ENCODE results near the gene SPIB.

The SPIB gene

GRCh38 chr19:50392759-50393158 lies 26.0 kb upstream of the SPIB start:
- no peak for DNase-seq

- DNase-seq: no peak
Measured at GRCh38 chr19:50393589-50393988, 25.1 kb upstream of the SPIB start.

GRCh38 chr19:50394017-50394416 lies 24.7 kb upstream of the SPIB start:
- DNase-seq: no peak

- no peak for DNase-seq
Measured at GRCh38 chr19:50398675-50399367, 19.9 kb upstream of the SPIB start.

GRCh38 chr19:50399368-50399745 lies 19.4 kb upstream of the SPIB start:
- DNase-seq: no peak

GRCh38 chr19:50401605-50402450 lies 16.9 kb upstream of the SPIB start:
- DNase-seq: no peak

GRCh38 chr19:50402544-50403301 lies 16.0 kb upstream of the SPIB start:
- no peak for DNase-seq

GRCh38 chr19:50406156-50406820 lies 12.4 kb upstream of the SPIB start:
- no peak for DNase-seq

GRCh38 chr19:50406829-50407228 lies 11.9 kb upstream of the SPIB start:
- DNase-seq: no peak

- no peak for DNase-seq
Measured at GRCh38 chr19:50409347-50409746, 9.4 kb upstream of the SPIB start.

- DNase-seq: no peak
Measured at GRCh38 chr19:50410109-50410508, 8.6 kb upstream of the SPIB start.

- no peak for DNase-seq
Measured at GRCh38 chr19:50412419-50412818, 6.3 kb upstream of the SPIB start.

GRCh38 chr19:50413096-50413495 lies 5.6 kb upstream of the SPIB start:
- DNase-seq: no peak

GRCh38 chr19:50413531-50413930 lies 5.2 kb upstream of the SPIB start:
- no peak for DNase-seq

- peak; percentile 79 to 86 for DNase-seq
Measured at GRCh38 chr19:50414864-50415660, 3.7 kb upstream of the SPIB start.

- peak; percentile 58 to 69 for DNase-seq
Measured at GRCh38 chr19:50415661-50416033, 3.1 kb upstream of the SPIB start.

GRCh38 chr19:50416034-50416977 lies 2.4 kb upstream of the SPIB start:
- no peak for DNase-seq

- DNase-seq: no peak
Measured at GRCh38 chr19:50417111-50418081, 1.3 kb upstream of the SPIB start.

GRCh38 chr19:50419022-50419579 lies 363 bp downstream of the SPIB start:
- DNase-seq: no peak
